ENCODE data around the gene ZFY.

- TF ChIP-seq CTCF (IDR thresholded peaks at IDR 0.05; ENCODE audit: low read length) (no peak), EZH2 (optimal IDR thresholded peaks at IDR 0.05; ENCODE audit: low read depth, low read length) (no peak), EZH2phosphoT487 (IDR thresholded peaks at IDR 0.05; ENCODE audit: low read length) (no peak)
Observed at GRCh38 chrY:3025357-3025756, 90.2 kb downstream of the ZFY start.
